Thymus (tissue), 11 donors: ENCODE measurements around the gene FKBP6. TPM values are rescaled to one million over a fixed set of nuclear protein-coding genes. Genes with fewer than 3 reads are reported as not detected.
"Not testable (repeated sequence)": the region's sequence is repeated elsewhere in the genome, so short reads cannot be mapped to it uniquely, and the experiment has no call there.

ENCODE experiments used
- DNase-seq, 9 donors: peaks; one replicate each; pipeline ENCODE4 v3.0.0-alpha.2; 2013; ENCODE audit warnings: low spot score in 9 of 9, low read depth in 6 of 9, missing footprints in 1 of 9
- H3K27ac ChIP-seq, 2 donors: one replicate each; pipeline ENCODE4 v1.5.1; 2013; ENCODE audit warnings: control low read depth in 1 of 2, low read depth in 1 of 2, low read length in 1 of 2, mild to moderate bottlenecking in 1 of 2, moderate library complexity in 1 of 2
- H3K27me3 ChIP-seq, 2 donors: one replicate each; pipeline ENCODE4 v1.5.1; 2013; ENCODE audit warnings: low read length in 1 of 2; ENCODE audit not compliant: control insufficient read depth in 2 of 2, insufficient read depth in 1 of 2
- H3K36me3 ChIP-seq, 2 donors: one replicate each; pipeline ENCODE4 v1.5.1; 2013; ENCODE audit warnings: low read length in 1 of 2, mild to moderate bottlenecking in 1 of 2, moderate library complexity in 1 of 2; ENCODE audit not compliant: control insufficient read depth in 2 of 2, insufficient read depth in 2 of 2
- H3K4me1 ChIP-seq, 2 donors: one replicate each; pipeline ENCODE4 v1.5.1; 2013; ENCODE audit warnings: low read length in 2 of 2; ENCODE audit not compliant: control insufficient read depth in 2 of 2, insufficient read depth in 2 of 2
- H3K4me3 ChIP-seq, 2 donors: one replicate each; pipeline ENCODE4 v1.5.1; 2013; ENCODE audit warnings: low read length in 2 of 2, control low read depth in 1 of 2, mild to moderate bottlenecking in 1 of 2
- H3K9me3 ChIP-seq, 2 donors: one replicate each; pipeline ENCODE4 v1.5.1; 2013; ENCODE audit warnings: low read length in 1 of 2, mild to moderate bottlenecking in 1 of 2; ENCODE audit not compliant: control insufficient read depth in 2 of 2, insufficient read depth in 1 of 2
- WGBS: extraction: QIAGEN DNeasy Blood & Tissue Kit; methylation state at CpG from one replicate; pipeline ENCODE4 v1.1.7; 2013; 5-methylcytosine and 5-hydroxymethylcytosine counted together
- polyA plus RNA-seq: library from polyadenylated mRNA; stranded (reverse); fragments of 200-250 nt; gene quantifications from one replicate; pipeline ENCODE4 v1.2.3, GENCODE V29; 2013
- total RNA-seq: library from RNA; stranded (reverse); fragments of 120-200 nt; gene quantifications from one replicate; pipeline ENCODE4 v1.2.4, GENCODE V29; 2013
- donor health status: healthy.

Gene FKBP6
- total and polyA plus RNA-seq, 2 donors, result 0.19 to 0.50 TPM

DNA sequence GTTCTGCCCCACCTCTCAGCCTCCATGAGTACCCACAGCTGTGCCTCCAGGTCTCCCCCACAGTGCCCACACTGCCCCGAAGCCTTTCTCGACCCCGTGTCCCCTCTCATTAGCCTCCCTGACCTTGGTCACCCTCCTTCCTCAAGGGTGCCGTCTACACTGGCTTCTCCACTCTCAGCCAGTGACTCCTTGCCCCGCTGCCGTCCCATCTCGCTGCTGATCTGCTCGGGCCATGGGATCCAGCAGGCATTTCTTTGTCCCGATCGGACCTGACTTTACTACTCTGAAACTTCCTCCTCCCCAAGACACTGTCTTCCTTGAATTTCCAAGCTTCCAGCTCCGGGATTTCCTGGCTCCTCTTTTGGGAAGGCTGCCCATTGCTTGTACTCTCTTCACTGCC lies 31.3 kb downstream of the FKBP6 start:
- 96% methylated on average over 11 of the region's 11 CpGs for WGBS

DNA sequence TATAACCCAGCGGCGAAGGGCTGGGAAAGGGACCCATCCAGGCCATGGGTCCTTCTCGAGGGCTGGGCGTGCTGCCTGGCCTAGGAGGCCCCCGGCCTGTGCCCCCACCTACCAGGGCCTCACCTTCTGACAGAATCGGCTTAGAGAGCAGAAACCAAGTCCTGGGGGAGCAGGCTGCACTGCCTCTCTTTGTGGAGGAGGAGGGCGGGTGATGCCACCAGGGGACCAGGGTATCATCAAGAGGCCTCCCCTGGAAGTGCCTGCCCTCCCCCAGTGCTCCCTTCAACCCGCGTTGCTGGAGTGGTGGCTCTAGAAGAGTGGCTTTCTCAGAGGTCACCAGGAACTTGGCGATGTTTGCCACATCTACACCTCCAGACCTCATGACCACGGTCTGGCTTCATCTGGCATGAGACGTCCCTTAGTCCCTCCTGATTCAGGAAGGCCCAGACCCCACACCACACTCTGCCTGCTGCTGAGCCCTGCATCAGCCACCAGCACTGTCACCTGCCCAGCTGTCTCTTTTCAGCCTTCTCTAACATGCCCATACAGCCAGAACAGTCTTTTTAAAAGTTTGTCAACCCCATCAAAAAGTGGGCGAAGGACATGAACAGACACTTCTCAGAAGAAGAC lies 31.9 kb downstream of the FKBP6 start:
- WGBS, result 97% methylated on average over 13 of the region's 13 CpGs
- H3K4me3 ChIP-seq, result no peak overlapping the region

More for the DNA sequence above, 31.3 kb downstream of the FKBP6 start:
- Histone ChIP-seq H3K27me3 (peaks cover 0 to 3% of the 10 kb centered on the region in 2 donors), H3K4me1 (peaks cover 0 to 13% of the 10 kb centered on the region in 2 donors), H3K36me3 (no peaks in the 10 kb centered on the region), H3K9me3 (peaks cover 0 to 7% of the 10 kb centered on the region in 2 donors), H3K4me3 (no peak overlapping the region), H3K27ac (no peak overlapping the region)
- no peak for DNase-seq

DNA sequence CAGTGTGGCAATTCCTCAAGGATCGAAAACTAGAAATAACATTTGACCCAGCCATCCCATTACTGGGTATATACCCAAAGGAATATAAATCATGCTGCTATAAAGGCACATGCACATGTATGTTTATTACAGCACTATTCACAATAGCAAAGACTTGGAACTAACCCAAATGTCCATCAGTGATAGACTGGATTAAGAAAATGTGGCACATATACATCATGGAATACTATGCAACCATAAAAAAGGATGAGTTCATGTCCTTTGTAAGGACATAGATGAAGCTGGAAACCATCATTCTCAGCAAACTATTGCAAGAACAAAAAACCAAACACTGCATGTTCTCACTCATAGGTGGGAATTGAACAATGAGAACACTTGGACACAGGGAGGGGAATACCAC lies 32.6 kb downstream of the FKBP6 start:
- H3K4me1 ChIP-seq, result peaks cover 0 to 13% of the 10 kb centered on the region in 2 donors
- not testable (repeated sequence) for H3K36me3 ChIP-seq, H3K27me3 ChIP-seq, DNase-seq, H3K9me3 ChIP-seq, H3K27ac ChIP-seq, H3K4me3 ChIP-seq
- WGBS, result 100% methylated on average over 1 of the region's 1 CpG

More for the DNA sequence above, 31.9 kb downstream of the FKBP6 start:
- H3K27ac ChIP-seq, result no peak overlapping the region
- peaks cover 0 to 3% of the 10 kb centered on the region in 2 donors for H3K27me3 ChIP-seq
- H3K4me1 ChIP-seq, result peaks cover 0 to 13% of the 10 kb centered on the region in 2 donors
- H3K36me3 ChIP-seq, result no peaks in the 10 kb centered on the region
- DNase-seq, result no peak
- peaks cover 0 to 6% of the 10 kb centered on the region in 2 donors for H3K9me3 ChIP-seq

DNA sequence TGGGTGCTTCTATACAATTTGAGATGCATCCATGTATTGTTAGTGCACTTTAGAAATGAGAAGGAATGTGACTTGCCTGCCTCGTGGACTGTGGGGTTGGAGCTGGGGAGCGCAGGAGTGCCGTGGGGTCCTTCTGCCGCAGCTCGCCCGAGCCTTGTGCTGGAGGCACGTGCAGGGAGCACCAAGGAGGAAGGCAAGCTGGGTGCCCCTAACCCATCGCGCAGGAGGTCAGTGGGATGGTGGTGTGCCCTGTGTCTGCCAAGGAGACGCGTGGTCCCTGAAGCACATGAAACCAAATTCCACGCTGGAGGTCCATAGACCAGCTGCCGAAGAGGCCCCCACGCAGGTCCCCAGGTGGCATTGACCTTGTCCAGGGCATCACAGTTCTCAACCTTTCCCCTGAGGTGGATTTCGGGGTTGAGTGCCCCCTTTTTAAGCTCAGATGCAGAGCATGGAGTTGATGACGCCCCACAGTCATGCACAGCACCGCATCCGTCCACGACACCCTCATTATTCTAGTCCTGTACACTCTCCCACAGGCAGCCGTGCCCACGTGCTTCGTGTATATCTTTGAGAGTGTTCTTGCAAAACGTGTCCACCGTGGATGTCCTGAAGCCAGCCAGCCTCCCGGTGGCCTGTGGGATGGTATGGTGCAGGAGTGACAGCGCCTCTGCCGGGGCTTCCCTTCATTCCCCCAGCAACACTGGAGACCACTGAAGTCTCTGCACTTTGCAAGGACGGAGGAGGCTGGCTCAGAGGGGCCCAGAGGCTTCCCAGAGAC lies 35.5 kb downstream of the FKBP6 start:
- H3K27me3 ChIP-seq, result no peaks in the 10 kb centered on the region
- H3K4me1 ChIP-seq, result peaks cover 6 to 23% of the 10 kb centered on the region in 2 donors
- peaks cover 0 to 6% of the 10 kb centered on the region in 2 donors for H3K9me3 ChIP-seq
- no peaks in the 10 kb centered on the region for H3K36me3 ChIP-seq
- H3K4me3 ChIP-seq, result no peak overlapping the region
- no peak overlapping the region for H3K27ac ChIP-seq
- no peak for DNase-seq
- WGBS, result 95% methylated on average over 28 of the region's 28 CpGs

GRCh38 chr7:73364006-73364728 lies 36.2 kb downstream of the FKBP6 start:
- H3K4me3 ChIP-seq, result no peak overlapping the region
- no peaks in the 10 kb centered on the region for H3K27me3 ChIP-seq
- no peaks in the 10 kb centered on the region for H3K36me3 ChIP-seq
- peaks cover 6 to 24% of the 10 kb centered on the region in 2 donors for H3K4me1 ChIP-seq
- no peak overlapping the region for H3K27ac ChIP-seq
- no peak for DNase-seq
- 91% methylated on average over 25 of the region's 25 CpGs for WGBS
- peaks cover 0 to 6% of the 10 kb centered on the region in 2 donors for H3K9me3 ChIP-seq

DNA sequence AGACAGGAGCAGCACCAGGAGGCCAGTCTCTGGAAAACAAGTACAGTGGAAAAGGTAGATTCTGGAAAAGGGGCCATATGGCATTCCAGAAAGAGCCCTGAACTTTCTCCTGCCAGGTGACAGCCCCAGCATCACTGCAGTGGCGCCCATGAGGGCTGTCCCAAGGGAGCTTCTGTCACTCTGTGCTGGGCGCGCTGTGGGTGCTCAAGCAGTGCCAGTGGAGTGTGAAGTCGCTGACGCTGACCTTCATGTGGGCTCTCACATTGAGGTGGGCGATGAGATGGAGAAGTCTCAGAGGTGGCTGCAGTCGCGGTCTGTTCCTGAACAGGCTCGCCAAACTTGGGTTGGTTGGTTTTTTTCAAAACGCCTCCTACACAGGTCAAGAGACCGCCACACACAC lies 38.2 kb downstream of the FKBP6 start:
- Histone ChIP-seq H3K4me3 (no peak overlapping the region), H3K4me1 (peaks cover 6 to 26% of the 10 kb centered on the region in 2 donors), H3K27me3 (no peaks in the 10 kb centered on the region), H3K9me3 (no peaks in the 10 kb centered on the region), H3K27ac (no peak overlapping the region), H3K36me3 (no peaks in the 10 kb centered on the region)
- WGBS, result 94% methylated on average over 11 of the region's 11 CpGs
- DNase-seq, result no peak

DNA sequence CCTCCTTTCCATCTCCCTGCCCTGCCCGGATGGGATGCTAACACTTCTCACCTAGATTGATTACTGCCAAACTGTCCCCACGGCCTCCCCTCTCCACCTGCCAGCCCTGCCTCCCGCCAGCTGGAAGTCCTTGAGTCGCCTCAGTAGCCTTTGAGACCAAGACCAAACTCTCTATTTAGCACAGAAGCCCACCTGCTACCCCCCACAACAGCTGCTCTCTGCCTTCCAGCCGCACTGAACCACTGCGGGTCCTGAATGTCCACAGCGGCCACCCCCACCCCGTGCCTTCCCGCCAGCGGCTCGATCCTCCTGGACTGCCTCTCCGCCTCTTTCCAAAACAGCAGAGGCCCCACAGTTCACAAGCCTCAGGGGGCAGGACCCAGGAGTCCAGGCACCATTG lies 39.0 kb downstream of the FKBP6 start:
- no peaks in the 10 kb centered on the region for H3K27me3 ChIP-seq
- H3K36me3 ChIP-seq, result no peaks in the 10 kb centered on the region
- H3K9me3 ChIP-seq, result no peaks in the 10 kb centered on the region
- H3K4me3 ChIP-seq, result no peak overlapping the region
- H3K4me1 ChIP-seq, result peaks cover 6 to 26% of the 10 kb centered on the region in 2 donors
- 90% methylated on average over 12 of the region's 12 CpGs for WGBS
- no peak overlapping the region for H3K27ac ChIP-seq
- no peak for DNase-seq

DNA sequence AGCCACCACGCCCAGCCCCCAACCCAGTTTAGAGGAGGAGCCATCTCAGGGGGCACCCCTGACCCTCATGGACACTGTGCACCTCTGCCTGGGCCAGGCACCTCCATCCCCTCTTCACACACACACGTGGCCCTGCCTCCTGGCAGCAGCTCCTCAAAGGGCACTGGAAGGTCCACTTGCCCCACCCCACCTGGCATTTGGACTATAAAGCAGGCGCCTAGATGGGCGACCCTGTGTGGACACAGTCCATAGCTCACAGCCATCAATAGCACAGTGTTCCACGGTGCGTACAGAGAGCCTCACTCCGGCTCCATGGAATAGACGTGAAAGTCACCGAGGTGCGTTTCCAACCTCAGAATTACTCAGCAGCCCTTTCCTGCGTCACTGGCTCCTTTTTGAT lies 41.0 kb downstream of the FKBP6 start:
- no peaks in the 10 kb centered on the region for H3K9me3 ChIP-seq
- no peaks in the 10 kb centered on the region for H3K27me3 ChIP-seq
- WGBS, result 97% methylated on average over 11 of the region's 11 CpGs

DNA sequence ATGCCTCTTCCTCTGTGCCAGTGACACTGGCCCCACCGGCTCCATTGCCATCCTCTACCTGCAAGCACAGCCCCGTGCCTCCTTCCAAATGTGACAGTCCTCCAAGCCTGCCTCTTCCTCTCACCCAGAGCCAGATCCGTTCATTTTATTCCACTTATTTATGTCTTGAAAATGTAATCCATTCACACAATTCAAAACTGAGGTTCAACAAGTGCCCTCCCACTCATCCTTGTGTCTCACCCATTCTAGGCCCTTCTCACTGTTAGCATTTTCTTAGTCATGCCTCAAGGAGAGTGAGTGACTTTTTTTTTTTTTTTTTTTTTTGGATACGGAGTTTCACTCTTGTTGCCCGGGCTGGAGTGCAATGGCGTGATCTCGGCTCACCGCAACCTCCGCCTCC lies 41.7 kb downstream of the FKBP6 start:
- Histone ChIP-seq H3K27ac (no peak overlapping the region), H3K36me3 (no peaks in the 10 kb centered on the region), H3K27me3 (no peaks in the 10 kb centered on the region), H3K9me3 (no peaks in the 10 kb centered on the region), H3K4me1 (peaks cover 6 to 26% of the 10 kb centered on the region in 2 donors), H3K4me3 (no peak overlapping the region)
- WGBS, result 98% methylated on average over 9 of the region's 9 CpGs
- no peak for DNase-seq

More for the DNA sequence above, 41.0 kb downstream of the FKBP6 start:
- Histone ChIP-seq H3K36me3 (no peaks in the 10 kb centered on the region), H3K4me1 (peaks cover 6 to 26% of the 10 kb centered on the region in 2 donors), H3K4me3 (no peak overlapping the region), H3K27ac (no peak overlapping the region)
- DNase-seq, result no peak
